D721Med (cell line): ENCODE results near the gene USPL1.

Experiments used
- DNase-seq: peaks from one replicate; pipeline ENCODE4 v3.0.0; 2011; ENCODE audit warnings: low spot score; ENCODE audit not compliant: insufficient read length
- FAIRE-seq: peaks from 2 replicates; lab custom pipeline; 2011; peaks lifted over from hg19 to GRCh38; lab: Jason Lieb, UNC
- TF ChIP-seq, protein P1 (sequence below): IDR thresholded peaks from 2 replicates; pipeline ENCODE4 v1.5.1; 2012; ENCODE audit warnings: mild to moderate bottlenecking, control low read depth; ENCODE audit not compliant: insufficient read depth; ENCODE audit errors: missing control alignments

Gene USPL1

DNA sequence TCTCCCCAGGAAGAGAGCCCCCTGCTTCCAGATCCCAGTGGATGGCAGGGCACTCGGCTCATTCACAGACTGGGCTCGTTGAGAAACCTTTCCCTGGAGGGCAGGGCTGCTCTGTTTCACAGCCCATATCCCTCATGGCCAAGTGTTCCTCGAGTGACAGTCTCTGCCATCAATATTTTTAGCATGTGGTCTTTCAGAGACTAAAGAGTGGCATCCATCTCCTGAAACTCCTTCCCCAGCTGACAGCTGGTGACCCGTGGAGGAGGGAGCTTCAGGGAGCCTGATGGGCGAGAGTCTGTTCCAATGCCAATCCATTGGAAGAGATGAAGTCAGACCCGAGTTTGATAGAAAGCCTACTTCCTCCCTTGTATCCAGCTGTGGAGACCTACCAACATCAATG is 86.9 kb downstream of the USPL1 start:
- no peak for FAIRE-seq
- no peak for DNase-seq
- TF ChIP-seq, protein P1, sequence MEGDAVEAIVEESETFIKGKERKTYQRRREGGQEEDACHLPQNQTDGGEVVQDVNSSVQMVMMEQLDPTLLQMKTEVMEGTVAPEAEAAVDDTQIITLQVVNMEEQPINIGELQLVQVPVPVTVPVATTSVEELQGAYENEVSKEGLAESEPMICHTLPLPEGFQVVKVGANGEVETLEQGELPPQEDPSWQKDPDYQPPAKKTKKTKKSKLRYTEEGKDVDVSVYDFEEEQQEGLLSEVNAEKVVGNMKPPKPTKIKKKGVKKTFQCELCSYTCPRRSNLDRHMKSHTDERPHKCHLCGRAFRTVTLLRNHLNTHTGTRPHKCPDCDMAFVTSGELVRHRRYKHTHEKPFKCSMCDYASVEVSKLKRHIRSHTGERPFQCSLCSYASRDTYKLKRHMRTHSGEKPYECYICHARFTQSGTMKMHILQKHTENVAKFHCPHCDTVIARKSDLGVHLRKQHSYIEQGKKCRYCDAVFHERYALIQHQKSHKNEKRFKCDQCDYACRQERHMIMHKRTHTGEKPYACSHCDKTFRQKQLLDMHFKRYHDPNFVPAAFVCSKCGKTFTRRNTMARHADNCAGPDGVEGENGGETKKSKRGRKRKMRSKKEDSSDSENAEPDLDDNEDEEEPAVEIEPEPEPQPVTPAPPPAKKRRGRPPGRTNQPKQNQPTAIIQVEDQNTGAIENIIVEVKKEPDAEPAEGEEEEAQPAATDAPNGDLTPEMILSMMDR = no peak

DNA sequence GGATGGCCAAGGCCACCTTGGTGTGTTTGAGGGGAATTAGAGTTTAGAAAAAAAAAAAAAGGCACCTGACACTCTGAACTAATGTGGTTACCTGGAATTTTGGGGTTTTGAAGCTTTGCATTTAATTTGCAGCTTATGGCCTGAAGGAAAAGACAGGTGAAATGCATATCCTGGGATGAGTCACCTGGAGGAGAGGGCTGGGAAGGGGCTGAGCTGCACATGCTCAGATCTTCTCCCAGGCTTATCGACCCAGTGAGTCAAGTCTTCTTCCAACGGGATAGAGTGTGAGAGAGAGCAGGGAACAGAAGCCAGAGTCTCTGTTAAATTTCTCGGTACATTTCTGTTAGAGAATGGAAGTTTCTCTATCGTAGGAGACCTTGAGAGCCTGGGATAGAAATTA is 88.0 kb downstream of the USPL1 start:
- TF ChIP-seq, protein P1 = no peak
- no peak for DNase-seq
- FAIRE-seq = no peak

DNA sequence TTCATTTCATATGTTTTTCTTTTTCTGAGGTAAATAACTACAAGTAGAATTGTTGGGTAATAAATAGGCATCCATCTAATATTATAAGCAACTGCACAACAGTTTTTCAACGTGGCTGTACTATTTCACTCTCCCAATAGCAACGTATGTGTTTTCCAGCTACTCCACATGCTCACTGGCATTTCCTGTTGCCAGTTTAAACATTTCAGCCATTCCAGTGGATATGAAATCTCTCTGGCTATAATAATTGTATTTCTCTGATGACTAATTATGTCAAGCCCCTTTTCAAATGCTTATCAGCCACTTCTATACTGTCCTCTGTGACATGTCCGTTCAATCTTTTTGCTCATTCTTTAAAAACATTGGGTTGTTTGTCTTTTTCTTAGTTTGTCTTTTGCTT is 90.8 kb downstream of the USPL1 start:
- FAIRE-seq (no peak), DNase-seq (no peak)
- TF ChIP-seq, protein P1 = no peak
